Measurements from ENCODE around the gene KPNB1.

Gene KPNB1

GRCh38 chr17:47727704-47728036, 78.0 kb downstream of the KPNB1 start:
- in situ Hi-C loops (cut with HindIII; ENCODE audit: low sequenced_read_pairs) = no loop called here
- H3K4me3 ChIP-seq (ENCODE audit: low read depth, low read length) = no peak overlapping the region
- no peak for DNase-seq (ENCODE audit: low read depth, low spot score)
- TF ChIP-seq, protein P1, sequence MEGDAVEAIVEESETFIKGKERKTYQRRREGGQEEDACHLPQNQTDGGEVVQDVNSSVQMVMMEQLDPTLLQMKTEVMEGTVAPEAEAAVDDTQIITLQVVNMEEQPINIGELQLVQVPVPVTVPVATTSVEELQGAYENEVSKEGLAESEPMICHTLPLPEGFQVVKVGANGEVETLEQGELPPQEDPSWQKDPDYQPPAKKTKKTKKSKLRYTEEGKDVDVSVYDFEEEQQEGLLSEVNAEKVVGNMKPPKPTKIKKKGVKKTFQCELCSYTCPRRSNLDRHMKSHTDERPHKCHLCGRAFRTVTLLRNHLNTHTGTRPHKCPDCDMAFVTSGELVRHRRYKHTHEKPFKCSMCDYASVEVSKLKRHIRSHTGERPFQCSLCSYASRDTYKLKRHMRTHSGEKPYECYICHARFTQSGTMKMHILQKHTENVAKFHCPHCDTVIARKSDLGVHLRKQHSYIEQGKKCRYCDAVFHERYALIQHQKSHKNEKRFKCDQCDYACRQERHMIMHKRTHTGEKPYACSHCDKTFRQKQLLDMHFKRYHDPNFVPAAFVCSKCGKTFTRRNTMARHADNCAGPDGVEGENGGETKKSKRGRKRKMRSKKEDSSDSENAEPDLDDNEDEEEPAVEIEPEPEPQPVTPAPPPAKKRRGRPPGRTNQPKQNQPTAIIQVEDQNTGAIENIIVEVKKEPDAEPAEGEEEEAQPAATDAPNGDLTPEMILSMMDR (IDR thresholded peaks at IDR 0.05; ENCODE audit: low read depth, low read length) = no peak

- TF ChIP-seq, protein P1 (IDR thresholded peaks at IDR 0.05; ENCODE audit: low read depth, low read length) = no peak
- no peak overlapping the region for H3K4me3 ChIP-seq (ENCODE audit: low read depth, low read length)
- in situ Hi-C loops (cut with HindIII; ENCODE audit: low sequenced_read_pairs) = no loop called here
- no peak for DNase-seq (ENCODE audit: low read depth, low spot score)
Observed at GRCh38 chr17:47728214-47728877, 78.6 kb downstream of the KPNB1 start.

DNA sequence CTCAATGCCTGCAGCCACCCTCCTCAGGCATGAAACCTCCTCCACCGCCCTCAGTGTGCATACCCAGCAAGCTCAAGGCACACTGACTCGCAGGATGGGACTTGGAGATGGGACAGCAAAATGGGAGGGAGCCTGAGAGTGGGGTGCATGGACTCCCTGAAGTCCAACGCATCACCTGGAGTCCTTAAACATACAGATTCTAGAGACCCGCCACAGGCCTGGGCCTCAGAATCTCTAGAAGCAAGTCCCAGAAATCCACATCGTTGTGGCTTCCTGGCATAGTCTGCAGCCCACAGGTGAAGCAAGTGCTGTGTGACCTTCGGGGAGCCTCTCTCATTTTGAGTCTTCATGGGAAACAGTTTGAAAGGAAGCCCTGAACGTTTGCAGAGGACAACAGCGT, 79.8 kb downstream of the KPNB1 start:
- DNase-seq (ENCODE audit: low read depth, low spot score) = no peak
- TF ChIP-seq, protein P1 (IDR thresholded peaks at IDR 0.05; ENCODE audit: low read depth, low read length) = no peak
- in situ Hi-C loops (cut with HindIII; ENCODE audit: low sequenced_read_pairs) = no loop called here
- H3K4me3 ChIP-seq (ENCODE audit: low read depth, low read length) = no peak overlapping the region

GRCh38 chr17:47730681-47731080, 81.0 kb downstream of the KPNB1 start:
- no peak overlapping the region for H3K4me3 ChIP-seq (ENCODE audit: low read depth, low read length)
- no peak for DNase-seq (ENCODE audit: low read depth, low spot score)
- in situ Hi-C loops (cut with HindIII; ENCODE audit: low sequenced_read_pairs) = no loop called here
- TF ChIP-seq, protein P1 (IDR thresholded peaks at IDR 0.05; ENCODE audit: low read depth, low read length) = no peak

GRCh38 chr17:47731396-47731795, 81.7 kb downstream of the KPNB1 start:
- DNase-seq (ENCODE audit: low read depth, low spot score) = no peak
- no peak overlapping the region for H3K4me3 ChIP-seq (ENCODE audit: low read depth, low read length)
- TF ChIP-seq, protein P1 (IDR thresholded peaks at IDR 0.05; ENCODE audit: low read depth, low read length) = no peak
- in situ Hi-C loops (cut with HindIII; ENCODE audit: low sequenced_read_pairs) = no loop called here

- no peak overlapping the region for H3K4me3 ChIP-seq (ENCODE audit: low read depth, low read length)
- TF ChIP-seq, protein P1 (IDR thresholded peaks at IDR 0.05; ENCODE audit: low read depth, low read length) = no peak
- DNase-seq (ENCODE audit: low read depth, low spot score) = no peak
- in situ Hi-C loops (cut with HindIII; ENCODE audit: low sequenced_read_pairs) = no loop called here
Observed at GRCh38 chr17:47732399-47733046, 82.8 kb downstream of the KPNB1 start.
